Hematopoietic multipotent progenitor cell treated with erythropoietin and hydrocortisone succinate and interleukin-3 and kit ligand, for 15 days (in vitro differentiated cells): ENCODE data around the gene CDR2L.
A peak's percentile ranks its signal among the peaks of the same experiment; 100 is the strongest.
"Not testable (repeated sequence)": the region's sequence is repeated elsewhere in the genome, so short reads cannot be mapped to it uniquely, and the experiment has no call there.

ENCODE experiments used
- DNase-seq: peaks from one replicate; pipeline ENCODE4 v3.0.0-alpha.2; 2015; ENCODE audit warnings: low spot score

Gene CDR2L

DNA sequence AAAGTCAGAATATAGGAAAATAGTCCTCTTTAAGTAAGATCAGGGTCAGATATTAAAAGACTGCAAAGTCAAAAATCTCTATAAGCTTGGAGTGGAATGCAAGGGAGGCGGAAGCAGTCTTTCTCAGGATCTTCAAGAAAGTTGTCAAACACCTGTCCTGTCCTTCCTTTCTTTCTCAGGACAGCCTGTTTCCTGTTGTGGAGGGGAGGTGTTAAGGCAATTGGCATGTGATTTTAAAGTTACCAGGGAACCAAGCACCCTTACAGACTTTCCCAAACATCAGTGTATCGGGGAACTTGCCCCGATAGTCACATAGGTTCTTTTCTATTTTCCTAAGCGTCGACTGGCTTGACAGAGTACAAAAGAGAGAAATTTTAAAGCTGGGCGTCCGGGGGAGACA is 57.3 kb downstream of the CDR2L start:
- no peak for DNase-seq

DNA sequence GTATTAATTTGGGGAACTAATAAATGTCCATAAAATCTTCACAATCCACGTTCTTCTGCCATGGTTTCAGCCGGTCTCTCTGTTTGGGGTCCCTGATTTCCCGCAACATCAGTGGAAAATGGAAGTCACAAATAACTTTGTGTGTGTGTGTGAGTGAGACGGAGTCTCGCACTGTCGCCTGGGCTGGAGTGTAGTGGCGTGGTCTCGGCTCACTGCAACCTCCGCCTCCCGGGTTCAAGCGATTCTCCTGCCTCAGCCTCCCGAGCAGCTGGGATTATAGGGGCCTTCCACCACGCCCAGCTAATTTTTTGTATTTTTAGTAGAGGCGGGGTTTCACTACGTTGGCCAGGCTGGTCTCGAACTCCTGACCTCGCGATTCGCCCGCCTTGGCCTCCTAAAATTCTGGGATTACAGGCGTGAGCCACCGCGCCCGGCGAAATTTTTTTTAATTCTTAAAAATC is 58.5 kb downstream of the CDR2L start:
- not testable (repeated sequence) for DNase-seq

DNA sequence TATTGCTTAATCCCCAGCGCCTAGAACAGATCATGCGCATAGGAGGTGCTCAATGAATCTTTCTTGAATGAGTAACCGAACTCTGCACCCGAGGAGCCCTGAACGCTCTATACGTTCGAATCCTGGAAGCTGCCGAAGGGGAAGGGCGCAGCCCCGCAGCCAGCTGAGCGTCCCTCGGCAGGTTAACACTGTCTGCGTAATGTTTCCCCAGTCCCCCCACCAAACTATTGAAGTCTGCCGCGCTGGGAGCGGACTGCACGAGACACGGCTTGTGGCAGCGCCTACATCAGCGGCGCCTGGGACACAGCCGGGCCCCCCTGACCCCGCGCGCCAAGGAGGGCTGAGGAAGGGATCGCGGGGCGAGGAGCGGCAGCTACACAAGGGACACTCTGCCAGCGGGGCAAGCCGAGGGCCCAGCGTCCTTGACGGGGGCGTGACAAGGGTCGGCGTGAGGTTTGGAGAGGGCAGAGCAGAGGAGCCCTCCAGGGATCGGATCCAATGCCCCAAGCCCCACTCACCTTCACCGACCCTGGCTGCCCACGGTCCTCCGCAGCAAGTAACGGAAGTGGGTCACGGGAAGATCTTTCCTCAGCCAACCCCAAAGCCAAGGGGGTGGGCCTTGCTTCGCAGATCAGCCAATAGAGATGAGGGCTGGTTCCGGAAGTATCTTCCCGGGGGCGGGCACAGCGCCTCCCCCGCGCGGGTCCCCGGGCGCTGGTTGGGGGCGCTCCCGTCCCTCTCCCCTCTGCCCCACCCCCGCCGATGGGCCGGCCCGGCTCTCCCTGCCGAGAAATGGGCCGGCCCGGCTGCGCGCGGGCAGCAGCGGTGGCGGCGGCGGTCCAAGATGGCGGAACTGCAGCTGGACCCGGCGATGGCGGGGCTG is 59.2 kb downstream of the CDR2L start, which contains the start of the genes ATP5PD and KCTD2:
Gene ATP5PD, minus strand, starts transcription at position 563 of the 883 bp plus-strand sequence. CDS start 4,319 bp downstream, outside the sequence.
Gene KCTD2, plus strand, starts transcription at position 819 of the 883 bp plus-strand sequence. Its CDS starts 26 bp downstream, at position 845.
- peak; percentile 95 for DNase-seq

DNA sequence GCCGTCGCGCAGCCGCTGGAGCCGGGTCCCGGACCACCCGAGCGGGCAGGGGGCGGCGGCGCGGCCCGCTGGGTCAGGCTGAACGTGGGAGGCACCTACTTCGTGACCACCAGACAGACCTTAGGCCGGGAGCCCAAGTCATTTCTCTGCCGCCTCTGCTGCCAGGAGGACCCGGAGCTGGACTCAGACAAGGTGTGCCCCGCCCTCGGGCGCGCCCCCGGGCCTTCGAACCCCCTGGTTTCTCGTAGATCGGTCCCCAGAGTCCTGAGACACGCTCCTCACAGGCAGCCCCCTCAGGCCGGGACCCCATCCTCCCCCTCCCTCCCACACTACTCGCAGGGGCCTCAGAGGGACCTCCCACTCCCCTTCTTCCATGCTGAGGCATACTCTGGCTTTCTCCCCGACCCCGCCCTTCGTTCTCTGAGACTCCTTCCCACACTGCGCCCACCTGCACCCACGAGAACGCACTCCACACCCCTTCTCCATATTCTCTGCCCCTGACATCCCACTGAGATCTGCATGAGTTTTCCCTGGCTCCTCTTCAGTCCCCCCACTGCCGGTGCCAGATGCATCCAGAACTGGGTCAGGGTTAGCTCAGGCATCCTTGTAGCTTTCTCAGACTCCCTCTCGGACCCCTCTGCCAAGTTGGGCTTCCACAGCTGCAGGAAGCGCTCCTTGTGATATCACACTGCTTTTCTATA is 60.1 kb downstream of the CDR2L start:
- DNase-seq = peak; percentile 20

DNA sequence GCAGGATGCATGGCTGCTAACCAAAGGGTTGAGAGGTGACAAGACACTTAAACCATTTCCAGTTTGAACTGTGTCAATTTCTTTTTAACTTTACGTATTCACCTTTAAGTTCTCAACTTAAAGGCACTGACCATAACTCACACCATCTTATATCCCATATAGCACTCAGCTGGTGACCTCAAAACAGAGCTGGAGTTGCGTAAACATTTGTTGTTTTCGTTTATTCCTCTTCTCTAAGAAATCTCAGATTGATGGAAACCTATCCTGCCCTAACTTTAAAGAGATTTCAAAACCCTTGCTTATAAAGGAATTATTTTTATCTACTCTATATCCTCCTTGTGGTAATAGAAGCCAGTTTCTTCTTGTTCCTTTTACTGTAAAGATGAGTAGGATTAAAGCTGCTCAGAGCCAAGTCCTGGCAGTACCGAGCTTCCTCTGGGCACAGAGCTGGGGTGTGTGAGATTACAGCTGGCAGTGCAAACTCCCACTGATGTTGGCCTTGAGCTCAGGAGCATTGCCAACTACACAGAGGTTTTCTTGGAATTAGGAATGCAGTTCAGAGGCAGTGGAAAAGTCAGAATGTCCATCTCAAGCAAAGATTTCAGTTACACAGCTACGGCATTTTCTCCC is 60.9 kb downstream of the CDR2L start:
- DNase-seq = no peak

DNA sequence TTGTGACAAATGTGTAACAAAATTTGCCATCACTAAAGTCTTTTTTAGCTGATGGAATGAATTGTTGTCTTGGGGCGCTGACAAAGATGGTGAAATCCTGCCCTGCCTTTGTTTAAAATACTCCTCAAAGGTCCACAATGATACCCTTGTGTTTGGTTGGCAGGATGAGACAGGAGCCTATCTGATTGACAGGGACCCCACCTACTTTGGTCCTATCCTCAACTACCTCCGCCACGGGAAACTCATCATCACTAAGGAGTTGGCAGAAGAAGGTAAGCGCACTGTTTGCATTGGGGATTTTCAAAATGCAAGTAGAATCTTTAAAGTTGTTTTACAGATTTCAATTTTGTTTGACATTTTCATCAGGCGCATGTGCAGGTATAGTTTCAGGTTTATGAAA is 61.6 kb downstream of the CDR2L start:
- no peak for DNase-seq

DNA sequence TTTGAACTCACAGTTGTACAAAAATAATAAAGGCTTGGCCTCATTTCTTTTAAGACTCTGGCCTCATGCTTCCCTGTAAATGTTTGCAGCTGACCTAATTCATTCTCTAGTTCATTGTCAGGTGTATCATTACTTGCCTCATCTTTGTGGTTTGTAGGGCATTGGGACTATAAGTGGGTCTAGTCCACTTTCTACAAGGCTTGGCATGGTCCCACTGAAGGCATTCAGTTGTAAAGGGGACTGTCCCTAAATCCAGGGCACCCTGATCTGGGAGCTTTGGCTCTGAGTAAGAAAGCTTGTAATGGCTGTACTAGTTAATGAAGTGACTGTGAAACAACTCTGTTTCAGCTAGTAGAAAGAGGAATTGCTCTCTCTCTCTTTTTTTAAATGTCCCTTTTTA is 62.3 kb downstream of the CDR2L start:
- DNase-seq = no peak

DNA sequence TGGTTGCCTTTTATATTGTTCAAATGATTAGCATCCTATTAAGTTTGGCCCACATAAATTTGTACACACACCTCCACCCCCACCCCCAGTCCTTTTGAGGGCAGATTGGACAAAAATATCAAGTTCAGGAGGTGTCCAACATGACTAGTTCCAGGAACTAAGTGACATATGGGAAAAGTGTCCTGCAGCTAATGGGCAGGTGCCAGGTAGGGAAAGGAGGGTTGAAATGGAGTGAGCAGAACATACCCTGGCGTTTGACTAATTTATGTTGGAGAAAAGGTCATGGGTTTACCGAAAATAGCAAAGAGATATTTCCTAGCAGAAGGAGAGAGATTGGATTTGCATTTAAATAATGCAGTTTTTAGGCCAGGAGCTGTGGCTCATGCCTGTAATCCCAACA is 64.5 kb downstream of the CDR2L start:
- no peak for DNase-seq
